ENCODE results near the gene P2RX3.
"Not testable (repeated sequence)": the region's sequence is repeated elsewhere in the genome, so short reads cannot be mapped to it uniquely, and the experiment has no call there.

The P2RX3 gene

GRCh38 chr11:57325735-57326048, 12.5 kb upstream of the P2RX3 start:
- peak; percentile 66 for DNase-seq

- DNase-seq, result no peak
These were observed 10.4 kb upstream of the P2RX3 start for GRCh38 chr11:57327721-57328120.

GRCh38 chr11:57330029-57330428, 8.1 kb upstream of the P2RX3 start:
- DNase-seq, result no peak

GRCh38 chr11:57331720-57332119, 6.4 kb upstream of the P2RX3 start:
- no peak for DNase-seq

- no peak for DNase-seq
These were observed 5.3 kb upstream of the P2RX3 start for GRCh38 chr11:57332694-57333440.

- no peak for DNase-seq
These were observed 3.2 kb upstream of the P2RX3 start for GRCh38 chr11:57335023-57335342.

- peak; percentile 87 for DNase-seq
These were observed 2.6 kb upstream of the P2RX3 start, which contains the start of gene SSRP1 for GRCh38 chr11:57335343-57336110. Gene SSRP1 (minus strand): TSS chr11:57335892. CDS start chr11:57335121, 771 bp downstream.

- no peak for DNase-seq
These were observed 2.0 kb upstream of the P2RX3 start for GRCh38 chr11:57336111-57336666.

GRCh38 chr11:57336856-57337255, 1.3 kb upstream of the P2RX3 start:
- not testable (repeated sequence) for DNase-seq

GRCh38 chr11:57339328-57339727, 1.2 kb downstream of the P2RX3 start:
- no peak for DNase-seq

- peak; percentile 14 for DNase-seq
These were observed 2.0 kb downstream of the P2RX3 start for GRCh38 chr11:57340039-57340615.

GRCh38 chr11:57341250-57341808, 3.2 kb downstream of the P2RX3 start:
- no peak for DNase-seq

GRCh38 chr11:57342702-57343101, 4.5 kb downstream of the P2RX3 start:
- no peak for DNase-seq

- no peak for DNase-seq
These were observed 5.7 kb downstream of the P2RX3 start for GRCh38 chr11:57343825-57344224.

- no peak for DNase-seq
These were observed 6.7 kb downstream of the P2RX3 start for GRCh38 chr11:57344826-57345225.

- DNase-seq, result peak; percentile 78
These were observed 7.5 kb downstream of the P2RX3 start for GRCh38 chr11:57345555-57346211.

- DNase-seq, result no peak
These were observed 9.2 kb downstream of the P2RX3 start for GRCh38 chr11:57347336-57347735.

- DNase-seq, result no peak
These were observed 9.9 kb downstream of the P2RX3 start for GRCh38 chr11:57348052-57348451.

- no peak for DNase-seq
These were observed 10.6 kb downstream of the P2RX3 start for GRCh38 chr11:57348636-57349313.

- DNase-seq, result peak; percentile 39
These were observed 11.5 kb downstream of the P2RX3 start for GRCh38 chr11:57349491-57350274.

- DNase-seq, result no peak
These were observed 14.9 kb downstream of the P2RX3 start for GRCh38 chr11:57353036-57353435.

GRCh38 chr11:57353446-57353845, 15.3 kb downstream of the P2RX3 start:
- DNase-seq, result no peak
